Ishikawa (cell line): Measurements from ENCODE around the gene STIM1.

Source experiments
- CEBPB ChIP-seq: IDR thresholded peaks from 2 replicates; pipeline ENCODE4 v1.6.1; 2012
- EGR1 ChIP-seq: IDR thresholded peaks from 2 replicates; pipeline ENCODE4 v1.6.1; 2012
- EP300 ChIP-seq: IDR thresholded peaks from 2 replicates; pipeline ENCODE4 v1.6.1; 2012; ENCODE audit warnings: borderline replicate concordance
- FOXM1 ChIP-seq: IDR thresholded peaks from 2 replicates; pipeline ENCODE4 v1.6.1; 2012; ENCODE audit warnings: low read depth, borderline replicate concordance
- NFIC ChIP-seq: IDR thresholded peaks from 2 replicates; pipeline ENCODE4 v1.6.1; 2012
- REST ChIP-seq: IDR thresholded peaks from 2 replicates; pipeline ENCODE4 v1.6.1; 2012; ENCODE audit warnings: low read depth, mild to moderate bottlenecking
- TAF1 ChIP-seq: IDR thresholded peaks from 2 replicates; pipeline ENCODE4 v1.6.1; 2012; ENCODE audit warnings: low read depth, mild to moderate bottlenecking
- TCF12 ChIP-seq: IDR thresholded peaks from 2 replicates; pipeline ENCODE4 v1.6.1; 2012; ENCODE audit warnings: low read depth
- YY1 ChIP-seq: IDR thresholded peaks from 2 replicates; pipeline ENCODE4 v1.6.1; 2012; ENCODE audit warnings: low read depth
- ZBTB7A ChIP-seq: IDR thresholded peaks from 2 replicates; pipeline ENCODE4 v1.6.1; 2012; ENCODE audit warnings: low read depth
- TF ChIP-seq, protein P1 (sequence below): IDR thresholded peaks from 2 replicates; pipeline ENCODE4 v1.6.1; 2012

DNA sequence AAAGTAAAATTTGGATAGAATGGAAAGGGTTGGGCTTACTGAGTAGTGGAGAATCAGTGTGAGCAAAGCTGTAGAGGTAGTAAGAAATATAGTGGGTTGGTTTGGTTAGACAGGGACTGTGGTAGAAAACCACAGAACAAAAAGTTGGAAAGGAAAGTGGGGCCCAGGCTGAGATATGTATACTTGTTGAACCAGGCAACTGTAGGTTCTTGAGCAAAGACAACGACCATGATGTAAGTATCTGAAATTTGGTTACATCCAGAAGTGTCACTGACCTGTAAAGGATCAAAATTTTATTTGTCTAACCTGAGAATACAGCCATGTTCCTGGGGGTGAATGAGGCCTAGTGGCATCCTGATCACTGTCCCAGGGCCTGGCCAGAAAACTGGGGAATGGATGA, 114.1 kb downstream of the STIM1 start:
- TF ChIP-seq EP300 (no peak), YY1 (no peak), TAF1 (no peak), EGR1 (no peak), ZBTB7A (no peak), TCF12 (no peak), REST (no peak), FOXM1 (no peak), NFIC (no peak), CEBPB (no peak)
- TF ChIP-seq, protein P1, sequence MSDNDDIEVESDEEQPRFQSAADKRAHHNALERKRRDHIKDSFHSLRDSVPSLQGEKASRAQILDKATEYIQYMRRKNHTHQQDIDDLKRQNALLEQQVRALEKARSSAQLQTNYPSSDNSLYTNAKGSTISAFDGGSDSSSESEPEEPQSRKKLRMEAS, result no peak
